Measurements from ENCODE around the gene PHACTR3.

DNA sequence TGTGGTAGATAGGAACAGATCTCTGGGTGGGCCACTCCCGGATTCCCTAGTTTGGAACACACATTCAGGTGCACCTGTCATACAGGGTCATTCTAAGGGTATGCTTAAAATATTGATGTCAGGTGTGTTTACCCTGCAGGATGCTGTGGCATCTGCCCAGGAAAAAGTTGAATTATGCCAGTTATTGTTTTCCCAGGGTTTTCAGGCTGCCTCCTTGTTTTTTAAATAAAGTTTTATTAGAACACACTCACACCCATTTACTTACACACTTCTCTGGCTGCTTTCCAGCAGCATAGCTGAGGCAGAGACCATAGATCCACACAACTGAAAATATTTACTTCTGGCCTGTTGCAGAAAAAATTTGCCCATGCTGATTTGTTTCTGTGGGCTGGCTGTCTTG lies 76.5 kb downstream of the PHACTR3 start:
- TF ChIP-seq EP300 (IDR thresholded peaks at IDR 0.05; ENCODE audit: borderline replicate concordance) (no peak), YY1 (IDR thresholded peaks at IDR 0.05; ENCODE audit: low read depth) (no peak), CREB1 (IDR thresholded peaks at IDR 0.05; ENCODE audit: low read depth) (no peak), TAF1 (IDR thresholded peaks at IDR 0.05; ENCODE audit: low read depth) (no peak), NFIC (IDR thresholded peaks at IDR 0.05) (no peak), FOXM1 (IDR thresholded peaks at IDR 0.05; ENCODE audit: borderline replicate concordance, low read depth) (no peak), ZBTB7A (IDR thresholded peaks at IDR 0.05; ENCODE audit: low read depth) (no peak)
- TF ChIP-seq, protein P1, sequence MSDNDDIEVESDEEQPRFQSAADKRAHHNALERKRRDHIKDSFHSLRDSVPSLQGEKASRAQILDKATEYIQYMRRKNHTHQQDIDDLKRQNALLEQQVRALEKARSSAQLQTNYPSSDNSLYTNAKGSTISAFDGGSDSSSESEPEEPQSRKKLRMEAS (IDR thresholded peaks at IDR 0.05) = no peak
- TF ChIP-seq, protein P2, sequence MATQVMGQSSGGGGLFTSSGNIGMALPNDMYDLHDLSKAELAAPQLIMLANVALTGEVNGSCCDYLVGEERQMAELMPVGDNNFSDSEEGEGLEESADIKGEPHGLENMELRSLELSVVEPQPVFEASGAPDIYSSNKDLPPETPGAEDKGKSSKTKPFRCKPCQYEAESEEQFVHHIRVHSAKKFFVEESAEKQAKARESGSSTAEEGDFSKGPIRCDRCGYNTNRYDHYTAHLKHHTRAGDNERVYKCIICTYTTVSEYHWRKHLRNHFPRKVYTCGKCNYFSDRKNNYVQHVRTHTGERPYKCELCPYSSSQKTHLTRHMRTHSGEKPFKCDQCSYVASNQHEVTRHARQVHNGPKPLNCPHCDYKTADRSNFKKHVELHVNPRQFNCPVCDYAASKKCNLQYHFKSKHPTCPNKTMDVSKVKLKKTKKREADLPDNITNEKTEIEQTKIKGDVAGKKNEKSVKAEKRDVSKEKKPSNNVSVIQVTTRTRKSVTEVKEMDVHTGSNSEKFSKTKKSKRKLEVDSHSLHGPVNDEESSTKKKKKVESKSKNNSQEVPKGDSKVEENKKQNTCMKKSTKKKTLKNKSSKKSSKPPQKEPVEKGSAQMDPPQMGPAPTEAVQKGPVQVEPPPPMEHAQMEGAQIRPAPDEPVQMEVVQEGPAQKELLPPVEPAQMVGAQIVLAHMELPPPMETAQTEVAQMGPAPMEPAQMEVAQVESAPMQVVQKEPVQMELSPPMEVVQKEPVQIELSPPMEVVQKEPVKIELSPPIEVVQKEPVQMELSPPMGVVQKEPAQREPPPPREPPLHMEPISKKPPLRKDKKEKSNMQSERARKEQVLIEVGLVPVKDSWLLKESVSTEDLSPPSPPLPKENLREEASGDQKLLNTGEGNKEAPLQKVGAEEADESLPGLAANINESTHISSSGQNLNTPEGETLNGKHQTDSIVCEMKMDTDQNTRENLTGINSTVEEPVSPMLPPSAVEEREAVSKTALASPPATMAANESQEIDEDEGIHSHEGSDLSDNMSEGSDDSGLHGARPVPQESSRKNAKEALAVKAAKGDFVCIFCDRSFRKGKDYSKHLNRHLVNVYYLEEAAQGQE (IDR thresholded peaks at IDR 0.05; ENCODE audit: low read depth) = no peak

Measured in Ishikawa (cell line).